ENCODE measurements around the gene ANKRD36B.
"Not testable (repeated sequence)": the region's sequence is repeated elsewhere in the genome, so short reads cannot be mapped to it uniquely, and the experiment has no call there.

The ANKRD36B gene

DNA sequence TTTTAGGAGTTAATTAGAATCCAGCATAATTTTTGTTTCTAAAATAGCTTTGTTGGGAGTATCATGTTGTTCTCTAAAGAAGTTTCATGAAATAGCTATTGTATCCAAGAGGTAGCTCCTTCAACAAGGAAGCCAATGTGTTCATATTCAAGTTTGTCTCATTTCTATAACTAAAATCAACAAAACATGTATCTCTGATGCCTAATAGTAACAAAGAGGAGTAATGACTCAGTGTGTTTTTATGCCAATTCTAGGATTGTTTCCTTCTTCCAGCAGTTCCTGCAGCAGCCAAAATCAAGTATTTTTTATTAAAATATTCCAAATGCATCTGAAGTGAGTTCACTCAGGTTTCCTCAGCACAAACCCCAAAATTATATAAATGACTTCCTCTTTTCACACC is 41.1 kb downstream of the ANKRD36B start:
- DNase-seq, result not testable (repeated sequence)

DNA sequence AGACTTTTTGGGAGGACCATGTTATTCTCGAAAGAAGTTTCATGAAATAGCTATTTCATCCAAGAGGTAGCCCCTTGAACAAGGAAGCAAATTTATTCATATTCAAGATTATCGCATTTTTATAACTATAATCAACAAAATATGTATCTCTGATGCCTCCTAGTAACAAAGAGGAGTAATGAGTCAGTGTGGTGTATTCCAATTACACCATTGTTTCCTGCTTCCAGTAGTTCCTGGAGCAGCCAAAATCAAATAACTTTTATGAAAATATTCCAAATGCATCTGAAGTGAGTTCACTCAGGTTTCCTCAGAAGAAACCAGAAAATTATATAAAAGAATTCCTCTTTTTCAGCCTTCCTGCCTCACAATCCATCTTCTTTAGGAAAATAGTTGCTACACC is 43.0 kb downstream of the ANKRD36B start:
- DNase-seq, result no peak

DNA sequence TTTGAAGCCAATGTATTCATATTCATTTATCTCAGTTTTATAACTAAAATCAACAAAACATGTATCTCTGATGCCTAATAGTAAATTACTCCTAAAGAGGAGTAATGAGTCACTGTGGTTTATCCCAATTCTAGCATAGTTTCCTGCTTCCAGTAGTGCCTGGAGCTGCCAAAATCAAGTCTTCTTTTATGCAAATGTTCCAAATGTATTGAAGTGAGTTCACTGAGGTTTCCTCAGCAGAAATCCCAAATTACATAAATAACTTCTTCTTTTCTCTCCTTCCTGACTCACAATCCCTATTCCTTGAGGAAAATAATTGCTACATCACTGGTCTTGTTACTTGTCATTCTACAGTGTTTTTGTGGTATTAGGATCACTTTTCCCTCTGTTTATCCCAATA is 44.8 kb downstream of the ANKRD36B start:
- not testable (repeated sequence) for DNase-seq

DNA sequence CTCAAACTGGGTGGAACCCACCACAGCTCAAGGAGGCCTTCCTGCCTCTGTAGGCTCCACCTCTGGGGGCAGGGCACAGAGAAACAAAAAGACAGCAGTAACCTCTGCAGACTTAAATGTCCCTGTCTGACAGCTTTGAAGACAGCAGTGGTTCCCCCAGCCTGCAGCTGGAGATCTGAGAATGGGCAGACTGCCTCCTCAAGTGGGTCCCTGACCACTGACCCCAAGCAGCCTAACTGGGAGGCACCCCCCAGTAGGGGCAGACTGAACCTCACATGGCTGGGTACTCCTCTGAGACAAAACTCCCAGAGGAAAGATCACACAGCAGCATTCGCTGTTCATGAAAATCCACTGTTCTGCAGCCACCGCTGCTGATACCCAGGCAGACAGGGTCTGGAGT is 63.8 kb downstream of the ANKRD36B start:
- not testable (repeated sequence) for DNase-seq

DNA sequence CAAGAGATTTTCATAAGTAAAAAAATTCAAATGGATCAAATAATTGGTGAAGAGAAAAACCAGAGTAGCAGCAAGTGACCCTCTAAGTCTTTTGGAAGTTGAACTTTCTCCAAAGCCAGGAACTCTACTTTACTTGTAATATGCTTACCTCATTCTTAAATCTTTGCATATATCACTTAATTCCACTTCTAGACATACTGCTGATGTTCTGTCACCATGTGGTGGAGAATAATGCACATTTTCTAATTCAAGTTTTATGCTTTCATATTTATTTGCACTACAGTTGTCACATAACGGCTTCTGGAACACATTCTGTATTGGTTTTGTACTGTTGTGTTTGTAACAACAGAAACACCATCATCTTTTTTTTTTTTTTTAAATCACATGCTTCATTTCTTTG is 65.9 kb downstream of the ANKRD36B start:
- not testable (repeated sequence) for DNase-seq

DNA sequence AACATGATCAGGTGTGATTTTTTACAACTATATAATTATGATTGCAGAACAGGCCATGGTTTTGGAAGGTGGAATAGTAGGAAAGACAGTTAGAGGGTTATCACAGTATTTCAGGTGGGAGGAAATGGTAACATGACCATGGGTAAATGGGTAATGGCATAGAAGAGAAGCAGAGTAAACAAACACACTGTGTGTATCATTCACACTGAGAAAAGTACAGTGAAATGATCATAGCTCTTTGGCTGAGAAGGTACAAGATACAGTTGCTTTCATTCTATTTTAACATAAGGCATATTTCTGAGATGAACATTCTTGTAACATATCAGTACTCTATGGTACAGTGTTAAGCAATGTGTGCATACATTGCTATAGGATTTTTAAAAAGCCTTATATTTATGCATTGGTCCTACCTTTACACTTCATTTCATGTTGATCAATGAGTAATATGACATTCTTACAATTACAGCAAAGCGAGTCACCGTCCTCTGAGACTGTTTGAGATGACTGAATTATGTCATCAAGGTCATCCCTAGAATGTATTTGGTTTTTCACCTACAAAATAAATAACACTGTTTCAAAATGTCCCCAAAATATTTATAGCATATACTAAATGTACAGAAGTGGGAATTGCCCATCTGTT is 66.6 kb downstream of the ANKRD36B start:
- not testable (repeated sequence) for DNase-seq

DNA sequence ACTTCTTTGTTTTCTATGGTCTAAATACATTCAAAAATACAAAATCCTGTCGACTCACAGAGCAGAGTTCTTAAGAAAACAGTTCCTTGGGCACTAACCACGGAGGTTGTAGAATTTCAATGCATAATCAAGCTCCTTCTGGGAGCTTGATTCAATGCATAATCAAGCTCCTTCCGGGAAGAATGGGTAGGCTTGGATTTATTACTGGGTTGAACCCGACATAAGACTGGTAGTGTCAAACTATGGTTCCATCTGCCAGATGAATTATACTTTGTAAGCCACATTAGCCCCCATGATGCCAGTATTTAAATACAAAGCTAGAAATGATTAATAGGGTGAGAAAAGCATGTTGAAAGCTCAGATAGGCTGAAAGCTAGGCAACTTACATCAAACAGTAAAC is 94.0 kb downstream of the ANKRD36B start:
- not testable (repeated sequence) for DNase-seq

DNA sequence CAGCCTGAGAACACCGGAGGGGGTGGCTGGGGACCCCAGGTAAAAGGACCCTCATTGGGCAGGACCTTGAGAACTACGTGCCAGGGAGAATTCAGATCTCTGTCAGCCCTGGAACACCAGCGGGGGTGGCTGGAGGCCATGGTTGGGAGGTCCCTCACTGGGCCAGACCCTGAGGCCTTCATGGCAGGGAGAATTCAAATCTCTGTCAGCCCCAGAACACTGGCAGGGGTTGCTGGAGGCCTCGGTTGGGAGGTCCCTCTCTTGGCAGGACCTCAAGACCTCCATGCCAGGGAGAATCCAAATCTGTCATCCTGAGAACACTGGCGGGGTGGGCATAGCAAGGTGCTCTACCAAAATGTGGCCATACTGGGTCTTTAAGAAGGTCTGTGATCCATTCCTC is 99.5 kb downstream of the ANKRD36B start:
- DNase-seq, result peak; percentile 1

Measured in CD4-positive, alpha-beta T cell treated with Interleukin-6 for 4 hours (primary cell).